A673 (cell line): ENCODE measurements around the gene SHC4. TPM values are rescaled to one million over a fixed set of nuclear protein-coding genes. Genes with fewer than 3 reads are reported as not detected.

Source experiments
- BruUV-seq: library from RNA; stranded (reverse); fragments of 400-500 nt; replicated peaks from 2 replicates; lab custom pipeline; 2021; lab: Mats Ljungman, UMichigan
- CTCF ChIA-PET: fragments of 300-600 bp; sonication (Branson Sonifier 250); formaldehyde crosslinking; loops from one replicate; lab custom pipeline; 2022; ENCODE audit warnings: antibody characterized with exemption; lab: Charles Lee
- POLR2A ChIA-PET: fragments of 300-600 bp; sonication (Branson Sonifier 250); formaldehyde crosslinking; loops from one replicate; lab custom pipeline; 2022; ENCODE audit warnings: antibody characterized with exemption; ENCODE audit not compliant: low non-redundant PET; lab: Charles Lee
- DNase-seq: peaks from one replicate; pipeline ENCODE4 v3.0.0-alpha.2; 2015; ENCODE audit warnings: low spot score
- H3K27ac ChIP-seq: fragments of 200-600 bp; sonication (generic); 2 replicates; pipeline ENCODE4 v1.5.1; 2016; ENCODE audit warnings: mixed run types, low read depth, mild to moderate bottlenecking, mixed read lengths, antibody characterized with exemption, low read length; ENCODE audit not compliant: poor library complexity, severe bottlenecking
- H3K27me3 ChIP-seq: fragments of 200-600 bp; sonication (generic); replicated peaks from 2 replicates; pipeline ENCODE4 v1.6.1; 2017; ENCODE audit warnings: mixed run types, low read depth, mild to moderate bottlenecking, mixed read lengths, antibody characterized with exemption, low read length; ENCODE audit not compliant: insufficient read depth, poor library complexity
- H3K36me3 ChIP-seq: fragments of 200-600 bp; sonication (generic); 2 replicates; pipeline ENCODE4 v1.6.1; 2016; ENCODE audit warnings: mixed run types, mild to moderate bottlenecking, mixed read lengths, antibody characterized with exemption, low read length; ENCODE audit not compliant: insufficient read depth, poor library complexity, severe bottlenecking
- H3K4me1 ChIP-seq: fragments of 200-600 bp; sonication (generic); 2 replicates; pipeline ENCODE4 v1.6.1; 2017; ENCODE audit warnings: mixed run types, mild to moderate bottlenecking, mixed read lengths, antibody characterized with exemption, low read length; ENCODE audit not compliant: insufficient read depth, poor library complexity, severe bottlenecking
- H3K4me3 ChIP-seq: fragments of 200-600 bp; sonication (generic); 2 replicates; pipeline ENCODE4 v1.5.1; 2016; ENCODE audit warnings: low read depth, mixed run types, mild to moderate bottlenecking, mixed read lengths, low read length; ENCODE audit not compliant: poor library complexity, severe bottlenecking
- H3K9me3 ChIP-seq: fragments of 200-600 bp; sonication (generic); 2 replicates; pipeline ENCODE4 v1.6.1; 2016; ENCODE audit warnings: mixed run types, low read depth, mild to moderate bottlenecking, mixed read lengths, antibody characterized with exemption, low read length; ENCODE audit not compliant: poor library complexity, severe bottlenecking
- CTCF ChIP-seq: fragments of 300-800, 200-600 bp; sonication (generic); conservative IDR thresholded peaks from 2 replicates; pipeline ENCODE4 v1.5.1; 2017; ENCODE audit warnings: low read depth, mild to moderate bottlenecking, antibody characterized with exemption, low read length, moderate library complexity, mixed read lengths
- EZH2 ChIP-seq: fragments of 200-600 bp; sonication (generic); IDR thresholded peaks from 2 replicates; pipeline ENCODE4 v1.6.1; 2017; ENCODE audit warnings: borderline replicate concordance, low read depth, mild to moderate bottlenecking, mixed read lengths, antibody characterized with exemption, low read length; ENCODE audit not compliant: poor library complexity, severe bottlenecking
- intact Hi-C: fragments of 100-400 bp; cut with micrococcal nuclease; formaldehyde crosslinking; loops from one replicate; pipeline ENCODE4 v1.10.0; 2022; ENCODE audit not compliant: unreplicated experiment
- total RNA-seq: library from RNA; stranded (reverse); gene quantifications from 2 replicates; pipeline ENCODE4 v1.2.3, GENCODE V29; 2021

The SHC4 gene
- total RNA-seq, 1 experiment from 2014 or later, result 0.73 TPM

GRCh38 chr15:48851956-48852355, 111.8 kb downstream of the SHC4 start:
- H3K27ac ChIP-seq, result no peak overlapping the region
- BruUV-seq, result no TSS peak
- DNase-seq, result no peak
- intact Hi-C loops, result loop anchor here (5.0 kb wide), 1 partner anchor 40 kb away; the partner anchor contains the start of gene CEP152
- TF ChIP-seq CTCF (no peak), EZH2 (no peak)
- H3K4me3 ChIP-seq, result no peak overlapping the region
- no peaks in the 10 kb centered on the region for H3K27me3 ChIP-seq
- H3K4me1 ChIP-seq, result peaks cover 13% of the 10 kb centered on the region
- ChIA-PET POLR2A (no interaction called here), CTCF (no interaction called here)
- H3K36me3 ChIP-seq, result no peaks in the 10 kb centered on the region
- H3K9me3 ChIP-seq, result no peaks in the 10 kb centered on the region

- TF ChIP-seq EZH2, result no peak
- Histone ChIP-seq H3K9me3 (no peaks in the 10 kb centered on the region), H3K36me3 (no peaks in the 10 kb centered on the region), H3K27me3 (no peaks in the 10 kb centered on the region), H3K4me1 (peaks cover 1% of the 10 kb centered on the region), H3K27ac (no peak overlapping the region), H3K4me3 (no peak overlapping the region)
- intact Hi-C loops, result loop anchor here (5.0 kb wide), 1 partner anchor 38 kb away; the partner anchor contains the start of gene CEP152
- POLR2A ChIA-PET, result no interaction called here
- no TSS peak for BruUV-seq
- DNase-seq, result no peak
- CTCF ChIA-PET, result no interaction called here
Measured at GRCh38 chr15:48850648-48851047, 113.1 kb downstream of the SHC4 start.

DNA sequence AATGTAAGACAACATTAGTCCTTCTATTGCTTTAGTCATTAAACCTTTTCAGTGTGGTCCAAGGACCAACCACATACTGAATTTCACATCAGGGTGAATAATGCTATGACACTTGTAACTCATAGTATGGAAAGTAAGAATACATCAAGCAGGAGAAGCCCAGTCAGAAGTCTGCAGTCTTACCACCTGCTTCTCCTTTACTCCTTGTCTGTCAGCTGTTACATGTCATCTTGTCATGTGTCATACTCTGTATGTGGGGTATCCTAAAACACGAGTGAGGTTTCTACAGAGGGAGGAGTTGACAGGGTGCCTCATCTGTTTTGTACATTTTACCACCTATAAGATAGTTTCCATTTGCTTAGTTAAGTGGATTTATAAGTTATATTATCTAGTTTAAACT, 118.6 kb downstream of the SHC4 start:
- ChIA-PET POLR2A (no interaction called here), CTCF (no interaction called here)
- TF ChIP-seq CTCF (no peak), EZH2 (no peak)
- Histone ChIP-seq H3K27me3 (no peaks in the 10 kb centered on the region), H3K36me3 (no peaks in the 10 kb centered on the region), H3K4me1 (no peaks in the 10 kb centered on the region), H3K4me3 (no peak overlapping the region), H3K27ac (no peak overlapping the region), H3K9me3 (no peaks in the 10 kb centered on the region)
- DNase-seq, result no peak
- intact Hi-C loops, result no loop called here
- BruUV-seq, result no TSS peak

DNA sequence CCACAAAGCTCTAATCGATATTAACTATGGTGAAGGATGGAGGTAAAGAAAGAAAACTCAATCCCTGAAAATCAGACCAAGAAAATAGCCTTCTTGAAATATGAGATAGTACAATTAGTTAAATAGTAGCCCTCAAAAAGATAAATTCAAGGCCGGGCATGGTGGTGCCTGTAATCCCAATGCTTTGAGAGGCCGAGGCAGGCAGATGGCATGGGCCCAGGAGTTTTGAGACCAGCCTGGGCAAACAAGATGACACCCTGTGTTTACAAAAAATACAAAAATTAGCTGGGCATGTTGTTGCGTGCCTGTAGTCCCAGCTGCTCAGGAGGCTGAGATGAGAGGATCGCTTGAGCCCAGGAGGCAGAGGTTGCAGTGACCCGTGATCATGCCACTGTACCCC, 121.2 kb downstream of the SHC4 start:
- intact Hi-C loops, result no loop called here
- Histone ChIP-seq H3K4me1 (no peaks in the 10 kb centered on the region), H3K4me3 (no peak overlapping the region), H3K27me3 (no peaks in the 10 kb centered on the region), H3K27ac (no peak overlapping the region), H3K9me3 (no peaks in the 10 kb centered on the region), H3K36me3 (no peaks in the 10 kb centered on the region)
- DNase-seq, result no peak
- ChIA-PET CTCF (no interaction called here), POLR2A (no interaction called here)
- no TSS peak for BruUV-seq
- TF ChIP-seq EZH2, result no peak
- TF ChIP-seq CTCF, result no peak
